Neuronal stem cell (in vitro differentiated cells): ENCODE measurements around the gene SOX5.
"Not testable (repeated sequence)": the region's sequence is repeated elsewhere in the genome, so short reads cannot be mapped to it uniquely, and the experiment has no call there.

Experiments used
- DNase-seq: peaks from one replicate; pipeline ENCODE4 v3.0.0-alpha.2; 2013; ENCODE audit warnings: low spot score
- H2AFZ ChIP-seq: one replicate; pipeline ENCODE4 v1.6.1; 2013; ENCODE audit warnings: mild to moderate bottlenecking, low read length, inconsistent platforms
- H2AK5ac ChIP-seq: 2 replicates; pipeline ENCODE4 v1.6.1; 2013; ENCODE audit warnings: low read depth, mild to moderate bottlenecking, inconsistent platforms, low read length, moderate library complexity, mixed read lengths
- H2BK120ac ChIP-seq: 2 replicates; pipeline ENCODE4 v1.6.1; 2013; ENCODE audit warnings: low read depth, mild to moderate bottlenecking, inconsistent platforms, low read length, moderate library complexity, mixed read lengths
- H2BK12ac ChIP-seq: one replicate; pipeline ENCODE4 v1.6.1; 2013; ENCODE audit warnings: low read length, inconsistent platforms
- H2BK15ac ChIP-seq: 2 replicates; pipeline ENCODE4 v1.6.1; 2013; ENCODE audit warnings: mild to moderate bottlenecking, low read length, inconsistent platforms, mixed read lengths
- H2BK5ac ChIP-seq: one replicate; pipeline ENCODE4 v1.6.1; 2013; ENCODE audit warnings: inconsistent platforms, mild to moderate bottlenecking, low read length, moderate library complexity
- H3K14ac ChIP-seq: one replicate; pipeline ENCODE4 v1.6.1; 2013; ENCODE audit warnings: low read length, inconsistent platforms
- H3K18ac ChIP-seq: 2 replicates; pipeline ENCODE4 v1.6.1; 2013; ENCODE audit warnings: low read length, inconsistent platforms
- H3K23ac ChIP-seq: 2 replicates; pipeline ENCODE4 v1.6.1; 2013; ENCODE audit warnings: low read depth, mild to moderate bottlenecking, mixed read lengths, low read length, inconsistent platforms; ENCODE audit not compliant: poor library complexity
- H3K27ac ChIP-seq: replicated peaks from 3 replicates; pipeline ENCODE4 v1.5.1; 2013; ENCODE audit warnings: low read length, inconsistent platforms
- H3K27me3 ChIP-seq, 3 experiments: 2 replicates each; pipeline ENCODE4 v1.6.1; 2013; ENCODE audit warnings: low read length in 3 of 3, mild to moderate bottlenecking in 2 of 3, inconsistent platforms in 1 of 3, low read depth in 1 of 3, mixed read lengths in 1 of 3, moderate library complexity in 1 of 3; ENCODE audit not compliant: control insufficient read depth in 3 of 3, insufficient read depth in 3 of 3
- H3K36me3 ChIP-seq, 2 donors: replicated peaks in 1 of 2; 2 replicates each; pipeline ENCODE4 v1.6.1; 2013; ENCODE audit warnings: low read length in 2 of 2; ENCODE audit not compliant: control insufficient read depth in 2 of 2, insufficient read depth in 2 of 2
- H3K4ac ChIP-seq: 2 replicates; pipeline ENCODE4 v1.6.1; 2013; ENCODE audit warnings: inconsistent platforms, mild to moderate bottlenecking, low read length, moderate library complexity
- H3K4me1 ChIP-seq, 2 donors: 1 replicate in 1 of 2; 2 replicates in 1 of 2; pipeline ENCODE4 v1.6.1; 2013; ENCODE audit warnings: low read length in 2 of 2, low read depth in 1 of 2; ENCODE audit not compliant: control insufficient read depth in 2 of 2, insufficient read depth in 1 of 2
- H3K4me2 ChIP-seq: one replicate; pipeline ENCODE4 v1.6.1; 2013; ENCODE audit warnings: mild to moderate bottlenecking, low read length, inconsistent platforms; ENCODE audit not compliant: insufficient read depth, poor library complexity, severe bottlenecking
- H3K4me3 ChIP-seq, 2 donors: 2 replicates each; pipeline ENCODE4 v1.5.1; 2013; ENCODE audit warnings: low read length in 2 of 2, mild to moderate bottlenecking in 2 of 2, inconsistent platforms in 1 of 2, moderate library complexity in 1 of 2
- H3K79me1 ChIP-seq: one replicate; pipeline ENCODE4 v1.6.1; 2013; ENCODE audit warnings: low read depth, mild to moderate bottlenecking, inconsistent platforms, low read length, moderate library complexity
- H3K9ac ChIP-seq: one replicate; pipeline ENCODE4 v1.6.1; 2013; ENCODE audit warnings: mild to moderate bottlenecking, low read depth, low read length, inconsistent platforms; ENCODE audit not compliant: poor library complexity
- H3K9me3 ChIP-seq, 2 donors: replicated peaks in 1 of 2; 2 replicates each; pipeline versions ENCODE3 to v1.6.1; 2013; ENCODE audit warnings: low read length in 2 of 2, mild to moderate bottlenecking in 2 of 2, inconsistent platforms in 1 of 2, low read depth in 1 of 2, mixed read lengths in 1 of 2, moderate library complexity in 1 of 2; ENCODE audit not compliant: control insufficient read depth in 2 of 2, insufficient read depth in 1 of 2
- H4K8ac ChIP-seq: one replicate; pipeline ENCODE4 v1.6.1; 2013; ENCODE audit warnings: low read depth, mild to moderate bottlenecking, inconsistent platforms, low read length, moderate library complexity
- H4K91ac ChIP-seq: one replicate; pipeline ENCODE4 v1.6.1; 2013; ENCODE audit warnings: low read length, low read depth, mild to moderate bottlenecking, inconsistent platforms; ENCODE audit not compliant: poor library complexity
- WGBS, 2 donors: extraction: QIAGEN DNeasy Blood & Tissue Kit; methylation state at CpG; one replicate each; pipeline ENCODE4 v1.1.7; 2013; ENCODE audit warnings: missing lambda C conversion rate in 2 of 2, mixed read lengths in 1 of 2; ENCODE audit not compliant: insufficient read length in 2 of 2, insufficient replicate concordance in 1 of 2; ENCODE audit errors: extremely low coverage in 2 of 2; 5-methylcytosine and 5-hydroxymethylcytosine counted together

Gene SOX5

GRCh38 chr12:23822883-23823282 is 126.6 kb downstream of the SOX5 start:
- Histone ChIP-seq H3K36me3 (peaks cover 9 to 15% of the 10 kb centered on the region in 2 donors), H3K9me3 (peaks cover 5 to 13% of the 10 kb centered on the region in 2 donors)
- H3K4me1 ChIP-seq, H4K91ac ChIP-seq, H2BK120ac ChIP-seq, H3K4ac ChIP-seq, H3K23ac ChIP-seq, H2AFZ ChIP-seq, H3K27me3 ChIP-seq, H3K4me2 ChIP-seq, H3K18ac ChIP-seq, H2BK12ac ChIP-seq, H2AK5ac ChIP-seq, H3K79me1 ChIP-seq, H3K9ac ChIP-seq, H3K4me3 ChIP-seq, H2BK5ac ChIP-seq, H3K27ac ChIP-seq, H4K8ac ChIP-seq, DNase-seq, H3K14ac ChIP-seq, H2BK15ac ChIP-seq: not testable (repeated sequence)

DNA sequence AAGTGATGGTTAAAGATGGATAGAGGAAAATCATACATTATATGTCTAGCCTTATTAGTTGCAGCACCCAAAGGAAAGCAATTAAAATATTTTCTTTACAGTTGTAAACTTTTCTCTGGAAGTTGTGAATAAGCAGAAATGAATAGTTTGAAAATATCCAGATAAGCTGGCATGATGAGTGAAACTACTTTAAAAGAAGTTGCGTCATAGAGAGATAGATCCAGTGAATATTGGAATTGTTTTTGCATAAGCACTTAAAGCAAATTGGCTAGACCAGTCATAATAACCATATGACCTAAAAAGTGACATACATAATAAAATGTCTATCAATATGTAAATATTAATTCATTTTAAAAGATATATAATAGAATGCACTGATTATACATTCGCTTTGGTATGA is 132.1 kb downstream of the SOX5 start:
- Histone ChIP-seq H3K27me3 (peaks cover 0 to 2% (median 0%) of the 10 kb centered on the region in 3 experiments), H3K4me1 (peaks cover 0 to 4% of the 10 kb centered on the region in 2 donors), H3K14ac (no peak overlapping the region), H3K4me3 (no peak overlapping the region), H4K8ac (no peak overlapping the region), H2AK5ac (no peak overlapping the region), H3K9ac (no peak overlapping the region), H2BK12ac (no peak overlapping the region), H2BK5ac (no peak overlapping the region), H3K18ac (no peak overlapping the region), H2AFZ (no peak overlapping the region), H3K23ac (no peak overlapping the region), H3K36me3 (peaks cover 0 to 2% of the 10 kb centered on the region in 2 donors), H4K91ac (no peak overlapping the region), H3K9me3 (no peaks in the 10 kb centered on the region), H3K4me2 (no peak overlapping the region), H3K4ac (no peak overlapping the region), H2BK120ac (no peak overlapping the region), H3K27ac (no peak overlapping the region), H3K79me1 (peaks cover 2% of the 10 kb centered on the region), H2BK15ac (no peak overlapping the region)
- DNase-seq = no peak
- WGBS, 2 donors = no CpG with 5 or more reads among the region's 2 CpGs

DNA sequence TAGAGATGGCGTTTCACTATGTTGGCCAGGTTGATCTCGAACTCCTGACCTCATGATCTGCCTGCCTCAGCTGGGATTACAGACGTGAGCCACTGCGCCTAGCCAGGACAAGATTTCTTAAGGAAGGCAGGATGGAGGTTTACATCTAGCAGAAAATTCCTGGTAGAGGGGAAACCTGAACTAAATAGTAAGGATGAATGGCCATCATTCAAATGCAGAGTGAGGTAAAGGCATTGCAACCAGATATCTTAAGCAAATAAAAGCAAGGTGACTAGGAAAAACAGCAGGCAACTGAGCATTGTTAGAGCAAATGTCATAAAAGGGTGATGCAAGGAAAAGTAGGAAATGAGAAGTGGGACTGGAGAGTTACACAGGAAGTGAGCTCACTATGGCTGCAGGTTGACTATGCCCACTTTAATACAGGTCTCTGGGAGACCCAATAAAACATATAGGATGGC is 133.0 kb downstream of the SOX5 start:
- Histone ChIP-seq H3K27ac (no peak overlapping the region), H2BK5ac (no peak overlapping the region), H3K18ac (no peak overlapping the region), H3K9me3 (no peaks in the 10 kb centered on the region), H2BK15ac (no peak overlapping the region), H3K79me1 (peaks cover 2% of the 10 kb centered on the region), H4K8ac (no peak overlapping the region), H3K4ac (no peak overlapping the region), H2BK120ac (no peak overlapping the region), H3K4me2 (no peak overlapping the region), H3K14ac (no peak overlapping the region), H2AK5ac (no peak overlapping the region), H4K91ac (no peak overlapping the region), H3K27me3 (peaks cover 0 to 2% (median 0%) of the 10 kb centered on the region in 3 experiments), H3K36me3 (peaks cover 0 to 2% of the 10 kb centered on the region in 2 donors), H3K23ac (no peak overlapping the region), H2BK12ac (no peak overlapping the region), H2AFZ (no peak overlapping the region), H3K9ac (no peak overlapping the region), H3K4me1 (peaks cover 0 to 4% of the 10 kb centered on the region in 2 donors), H3K4me3 (no peak overlapping the region)
- no peak for DNase-seq
- no CpG with 5 or more reads among the region's 4 CpGs for WGBS, 2 donors

GRCh38 chr12:23815810-23816209 is 133.7 kb downstream of the SOX5 start:
- no peak overlapping the region for H2BK120ac ChIP-seq
- H3K4ac ChIP-seq = no peak overlapping the region
- no peak overlapping the region for H3K4me2 ChIP-seq
- no peak overlapping the region for H3K27ac ChIP-seq
- peaks cover 2% of the 10 kb centered on the region for H3K79me1 ChIP-seq
- H4K91ac ChIP-seq = no peak overlapping the region
- peaks cover 0 to 2% (median 0%) of the 10 kb centered on the region in 3 experiments for H3K27me3 ChIP-seq
- H3K36me3 ChIP-seq = peaks cover 0 to 2% of the 10 kb centered on the region in 2 donors
- H2BK15ac ChIP-seq = no peak overlapping the region
- no peak overlapping the region for H2AK5ac ChIP-seq
- H3K4me1 ChIP-seq = peaks cover 0 to 4% of the 10 kb centered on the region in 2 donors
- DNase-seq = no peak
- H3K9me3 ChIP-seq = no peaks in the 10 kb centered on the region
- no peak overlapping the region for H4K8ac ChIP-seq
- H3K14ac ChIP-seq = no peak overlapping the region
- H3K4me3 ChIP-seq = no peak overlapping the region
- H2AFZ ChIP-seq = no peak overlapping the region
- no peak overlapping the region for H3K23ac ChIP-seq
- no peak overlapping the region for H2BK5ac ChIP-seq
- H3K18ac ChIP-seq = no peak overlapping the region
- H2BK12ac ChIP-seq = no peak overlapping the region
- H3K9ac ChIP-seq = no peak overlapping the region
- WGBS, 2 donors = no CpG with 5 or more reads among the region's 3 CpGs
